HG03575 (cell line): Measurements from ENCODE around the gene PDXK.
"Not testable (repeated sequence)": the region's sequence is repeated elsewhere in the genome, so short reads cannot be mapped to it uniquely, and the experiment has no call there.

Source experiments
- ATAC-seq: cut with Tn5 transposase; IDR thresholded peaks from one replicate; pipeline ENCODE4 v1.9.1; 2021; ENCODE audit not compliant: unreplicated experiment, insufficient number of reproducible peaks, low FRiP score; ENCODE audit errors: extremely low read depth

PDXK gene

DNA sequence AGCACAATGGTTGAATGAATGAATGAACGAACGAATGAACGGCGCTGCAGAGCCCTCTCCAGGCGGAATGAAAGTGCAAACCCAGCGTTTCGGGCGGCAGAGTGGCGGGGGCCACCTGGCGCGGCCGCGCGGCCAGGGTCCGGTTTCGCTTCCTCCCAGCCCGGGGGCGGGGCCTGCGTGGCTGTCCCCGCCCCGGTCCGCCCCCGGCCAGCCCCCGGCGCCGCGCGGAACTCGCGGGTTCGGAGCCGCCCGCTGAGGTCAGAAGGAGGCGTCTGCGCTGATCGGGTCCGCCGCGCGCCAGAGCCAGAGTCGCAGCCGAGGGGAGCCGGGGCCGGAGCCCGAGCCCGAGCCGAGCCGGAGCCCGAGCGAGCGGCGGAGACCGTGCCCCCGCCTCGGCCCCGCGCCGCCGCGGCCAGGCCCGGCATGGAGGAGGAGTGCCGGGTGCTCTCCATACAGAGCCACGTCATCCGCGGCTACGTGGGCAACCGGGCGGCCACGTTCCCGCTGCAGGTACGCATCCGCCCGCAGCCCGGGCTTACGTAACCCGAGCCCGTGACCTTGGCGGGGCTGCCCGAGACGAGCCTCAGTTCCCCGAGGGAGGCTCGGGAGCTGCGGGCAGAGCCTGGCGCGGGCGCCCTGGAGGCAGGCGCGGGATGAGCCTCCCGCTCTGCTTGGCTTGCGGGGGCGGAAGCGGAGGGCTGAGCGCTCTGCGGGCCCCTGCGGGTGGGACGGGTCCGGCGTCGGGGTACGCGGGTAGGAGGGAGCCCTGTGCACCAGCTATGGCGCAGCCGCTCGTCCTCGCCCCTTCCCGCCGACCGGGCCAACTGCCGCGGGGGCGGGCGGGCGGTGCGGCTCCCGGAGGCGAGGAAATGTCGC, at the start of gene PDXK:
PDXK (plus strand) TSS at position 258 of the 876 bp plus-strand sequence; CDS start at position 424, 166 bp downstream.
- ATAC-seq: no peak

DNA sequence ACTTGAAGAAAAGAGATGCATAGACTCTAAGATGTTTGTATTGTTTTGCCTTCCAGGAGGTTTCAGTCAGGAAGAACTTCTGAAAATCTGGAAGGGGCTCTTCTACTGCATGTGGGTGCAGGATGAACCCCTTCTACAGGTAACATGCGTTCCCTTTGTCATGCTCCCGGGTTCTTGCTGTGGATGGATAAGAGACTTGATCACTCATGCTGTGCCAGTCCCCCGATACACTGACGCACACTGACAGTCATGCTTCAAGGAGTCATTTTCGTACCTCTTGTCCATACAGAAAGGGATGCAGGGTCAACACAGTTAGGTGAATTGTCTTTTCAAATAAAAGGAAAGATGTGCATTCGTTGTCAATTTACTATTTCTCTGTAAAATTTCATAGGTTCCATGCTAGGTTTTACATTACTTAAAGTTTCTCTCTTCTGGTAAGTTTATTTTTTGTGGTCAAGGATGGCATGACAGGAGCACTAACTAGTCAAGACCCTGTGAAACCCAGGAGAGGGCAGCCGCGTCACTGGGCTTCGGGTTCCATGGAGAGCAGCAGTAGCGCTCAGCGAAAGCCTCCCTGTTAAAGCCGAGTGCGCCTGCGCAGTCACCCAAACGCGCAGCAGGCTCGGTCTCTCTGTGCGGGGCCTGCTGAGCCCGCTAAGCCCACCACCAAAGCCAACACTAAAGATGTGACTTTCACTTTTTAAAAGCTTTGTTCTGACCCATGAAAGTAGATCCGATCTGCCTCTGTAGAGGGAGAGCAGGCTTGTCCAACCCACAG, 48.9 kb upstream of the PDXK start:
- no peak for ATAC-seq

DNA sequence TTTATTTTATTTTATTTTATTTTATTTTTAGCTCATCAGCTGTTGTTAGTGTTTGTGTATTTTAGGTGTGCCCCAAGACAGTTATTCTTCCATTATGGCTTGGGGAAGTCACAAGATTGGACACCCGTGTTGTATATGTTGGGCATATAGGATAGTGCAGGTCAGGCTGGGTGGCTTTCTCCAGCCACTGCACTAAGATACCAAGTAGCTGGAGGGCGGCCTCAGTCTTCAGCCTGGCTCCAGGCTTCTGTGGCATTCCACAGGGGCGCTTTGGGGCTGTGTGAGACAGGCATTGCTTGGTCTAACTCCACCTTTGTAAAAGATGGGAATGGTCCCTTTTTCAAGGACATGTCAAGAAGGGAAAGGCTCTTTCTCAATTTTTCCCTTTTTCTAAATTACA, 43.1 kb upstream of the PDXK start:
- no peak for ATAC-seq

DNA sequence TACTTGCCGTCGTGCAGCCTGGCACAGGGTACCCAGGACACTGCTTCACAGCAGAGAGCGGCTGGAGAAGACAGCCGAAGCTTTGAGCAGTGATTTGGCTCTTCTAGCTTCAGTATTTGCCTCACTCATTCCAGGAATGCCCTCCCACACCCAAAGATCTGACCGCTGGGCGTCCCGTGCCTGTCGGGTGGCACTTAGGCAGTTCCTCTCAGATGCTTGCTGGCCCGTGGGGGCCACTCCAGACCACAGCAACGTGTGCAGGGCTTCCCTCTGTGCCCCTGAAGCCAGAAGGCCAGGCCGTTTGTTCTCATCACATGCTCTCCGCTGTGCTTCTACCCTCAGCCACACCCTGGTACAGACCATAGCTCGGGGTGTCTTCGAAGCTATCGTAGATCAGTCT, 42.5 kb upstream of the PDXK start:
- no peak for ATAC-seq

DNA sequence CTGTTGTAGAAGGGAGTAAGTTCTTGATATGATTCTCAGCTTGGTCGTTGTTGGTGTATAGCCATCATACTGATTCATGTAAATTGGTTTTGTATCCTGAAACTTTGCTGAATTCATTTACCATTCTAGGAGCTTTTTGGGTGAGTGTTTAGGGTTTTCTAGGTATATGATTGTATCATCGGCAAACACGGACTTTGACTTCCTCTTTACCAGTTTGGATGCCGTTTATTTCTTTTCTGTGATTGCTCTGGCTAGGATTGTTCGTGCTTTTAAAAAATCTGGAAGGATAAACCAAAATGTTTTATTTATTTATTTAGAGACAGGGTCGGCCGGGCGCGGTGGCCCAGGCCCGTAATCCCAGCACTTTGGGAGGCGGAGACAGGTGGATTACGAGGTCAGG, 39.0 kb upstream of the PDXK start:
- no peak for ATAC-seq

DNA sequence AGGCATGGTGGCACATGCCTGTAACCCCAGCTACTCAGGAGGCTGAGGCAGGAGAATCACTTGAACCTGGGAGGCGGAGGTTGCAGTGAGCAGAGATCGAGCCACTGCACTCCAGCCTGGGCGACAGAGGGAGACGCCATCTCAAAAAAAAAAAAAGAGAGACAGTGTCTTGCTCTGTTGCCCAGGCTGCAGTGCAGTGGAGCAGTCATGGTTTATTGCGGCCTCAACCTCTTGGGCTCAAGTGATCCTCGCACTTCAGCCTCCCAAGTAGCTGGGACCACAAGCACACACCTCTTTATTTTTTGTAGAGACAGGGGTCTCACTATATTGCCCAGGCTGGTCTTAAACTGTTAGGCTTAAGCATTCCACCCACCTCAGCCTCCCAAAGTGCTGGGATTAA, 38.5 kb upstream of the PDXK start:
- ATAC-seq: not testable (repeated sequence)

DNA sequence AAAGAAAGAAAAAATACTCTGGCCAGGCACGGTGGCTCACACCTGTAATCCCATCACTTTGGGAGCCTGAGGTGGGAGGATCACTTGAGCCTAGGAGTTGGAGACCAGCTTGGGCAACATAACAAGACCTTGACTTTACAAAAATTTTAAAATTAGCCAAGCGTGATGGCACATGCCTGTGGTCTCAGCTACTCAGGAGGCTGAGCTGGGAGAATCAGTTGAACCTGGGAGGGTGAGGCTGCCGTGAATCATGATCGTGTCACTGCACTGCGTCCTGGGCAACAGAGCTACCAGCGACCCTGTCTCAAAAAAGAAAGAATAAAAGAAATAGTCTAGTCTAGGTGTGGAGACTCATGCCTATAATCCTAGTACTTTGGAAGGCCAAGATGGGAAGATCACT, 37.3 kb upstream of the PDXK start:
- ATAC-seq: no peak

DNA sequence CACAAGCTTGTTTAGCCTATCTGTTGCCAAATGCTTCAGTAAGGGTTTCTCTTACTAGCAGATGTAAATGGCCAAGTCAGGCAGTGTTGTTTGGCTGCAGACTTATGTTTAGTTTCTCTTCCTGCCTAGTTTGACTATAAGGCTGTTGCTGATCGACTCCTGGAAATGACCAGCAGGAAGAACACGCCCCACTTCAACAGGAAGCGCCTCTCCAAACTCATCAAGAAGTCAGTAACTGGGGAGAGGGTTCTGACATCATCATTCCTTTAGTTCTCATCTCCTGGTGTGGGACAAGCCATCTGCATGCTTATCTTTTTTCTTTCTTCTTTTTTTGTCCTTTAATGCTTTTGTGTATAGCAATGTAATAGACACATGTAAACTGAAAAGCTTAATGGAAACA, 34.5 kb upstream of the PDXK start:
- no peak for ATAC-seq

DNA sequence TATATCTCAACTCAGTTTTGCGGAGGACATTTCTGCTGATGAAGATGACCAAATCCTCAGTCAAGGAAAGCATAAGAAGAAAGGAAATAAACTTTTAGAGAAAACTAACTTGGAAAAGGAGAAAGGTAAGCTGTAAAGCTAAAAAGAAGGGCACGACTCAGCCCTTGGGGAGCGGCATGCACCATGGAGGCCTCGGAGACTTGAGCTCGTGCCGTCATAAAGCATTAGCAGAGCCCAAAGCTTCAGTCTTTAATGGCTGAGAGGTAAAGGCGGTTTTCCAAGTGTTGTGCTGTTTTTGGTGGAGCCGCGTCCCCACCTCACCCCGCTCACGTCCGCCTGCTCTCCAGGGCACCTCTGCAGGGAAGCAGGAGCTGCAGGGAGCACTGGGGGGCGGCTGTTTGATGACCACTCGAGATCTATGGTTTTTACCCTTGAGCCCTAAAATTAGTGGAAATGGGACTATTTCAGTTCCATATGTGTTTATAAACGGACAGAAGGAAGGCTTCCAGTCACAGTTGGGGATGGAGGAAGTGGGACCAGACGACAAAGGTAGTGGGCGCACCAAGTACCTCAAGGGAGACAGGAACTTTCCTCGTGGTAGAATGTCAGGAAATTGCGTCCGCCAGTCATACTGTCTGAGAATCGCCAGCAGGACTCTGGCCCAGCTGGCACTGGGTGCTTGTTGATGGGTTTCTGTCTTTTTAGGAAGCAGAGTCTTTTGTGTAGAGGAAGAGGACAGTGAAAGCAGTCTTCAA, 31.9 kb upstream of the PDXK start:
- ATAC-seq: no peak

DNA sequence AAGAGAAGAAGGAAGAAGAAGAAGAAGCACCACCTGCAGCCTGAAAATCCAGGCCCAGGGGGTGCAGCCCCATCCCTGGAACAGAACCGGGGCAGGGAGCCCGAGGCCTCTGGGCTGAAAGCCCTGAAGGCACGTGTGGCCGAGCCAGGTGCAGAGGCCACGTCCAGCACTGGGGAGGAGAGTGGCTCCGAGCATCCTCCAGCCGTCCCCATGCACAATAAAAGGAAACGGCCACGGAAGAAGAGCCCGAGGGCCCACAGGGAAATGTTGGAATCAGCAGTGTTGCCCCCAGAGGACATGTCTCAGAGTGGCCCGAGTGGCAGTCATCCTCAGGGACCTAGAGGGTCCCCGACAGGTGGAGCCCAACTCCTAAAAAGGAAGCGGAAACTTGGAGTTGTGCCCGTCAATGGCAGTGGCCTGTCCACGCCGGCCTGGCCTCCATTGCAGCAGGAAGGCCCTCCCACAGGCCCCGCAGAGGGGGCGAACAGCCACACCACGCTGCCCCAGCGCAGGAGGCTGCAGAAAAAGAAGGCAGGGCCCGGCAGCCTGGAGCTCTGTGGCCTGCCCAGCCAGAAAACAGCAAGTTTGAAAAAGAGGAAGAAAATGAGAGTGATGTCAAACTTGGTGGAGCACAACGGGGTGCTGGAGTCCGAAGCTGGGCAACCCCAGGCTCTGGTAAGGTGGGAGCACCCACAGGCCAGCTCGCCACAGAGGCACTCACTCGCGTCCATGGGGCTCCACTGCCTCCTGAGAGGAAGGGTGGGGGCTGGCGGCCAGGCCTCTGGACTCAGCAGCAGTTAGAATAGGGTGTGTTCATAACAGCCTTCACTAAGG, 31.1 kb upstream of the PDXK start:
- ATAC-seq: no peak

DNA sequence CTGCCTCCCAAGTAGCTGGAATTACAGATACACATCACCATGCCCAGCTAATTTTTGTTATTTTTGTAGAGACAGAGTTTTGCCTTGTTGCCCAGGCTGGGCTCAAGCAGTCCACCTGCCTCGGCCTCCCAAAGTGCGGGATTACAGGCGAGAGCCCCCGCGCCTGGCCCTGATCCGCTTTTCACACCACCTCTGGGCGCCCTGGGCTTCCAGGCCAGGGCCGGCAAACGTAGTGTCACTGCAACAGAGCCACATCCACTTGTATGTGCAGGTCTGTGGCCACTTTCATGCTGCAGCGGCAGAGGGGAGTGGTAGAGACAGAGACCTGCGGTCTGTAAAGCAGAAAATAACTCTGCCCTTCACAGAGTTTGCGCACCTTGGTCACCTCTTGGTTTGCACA, 30.0 kb upstream of the PDXK start:
- no peak for ATAC-seq

DNA sequence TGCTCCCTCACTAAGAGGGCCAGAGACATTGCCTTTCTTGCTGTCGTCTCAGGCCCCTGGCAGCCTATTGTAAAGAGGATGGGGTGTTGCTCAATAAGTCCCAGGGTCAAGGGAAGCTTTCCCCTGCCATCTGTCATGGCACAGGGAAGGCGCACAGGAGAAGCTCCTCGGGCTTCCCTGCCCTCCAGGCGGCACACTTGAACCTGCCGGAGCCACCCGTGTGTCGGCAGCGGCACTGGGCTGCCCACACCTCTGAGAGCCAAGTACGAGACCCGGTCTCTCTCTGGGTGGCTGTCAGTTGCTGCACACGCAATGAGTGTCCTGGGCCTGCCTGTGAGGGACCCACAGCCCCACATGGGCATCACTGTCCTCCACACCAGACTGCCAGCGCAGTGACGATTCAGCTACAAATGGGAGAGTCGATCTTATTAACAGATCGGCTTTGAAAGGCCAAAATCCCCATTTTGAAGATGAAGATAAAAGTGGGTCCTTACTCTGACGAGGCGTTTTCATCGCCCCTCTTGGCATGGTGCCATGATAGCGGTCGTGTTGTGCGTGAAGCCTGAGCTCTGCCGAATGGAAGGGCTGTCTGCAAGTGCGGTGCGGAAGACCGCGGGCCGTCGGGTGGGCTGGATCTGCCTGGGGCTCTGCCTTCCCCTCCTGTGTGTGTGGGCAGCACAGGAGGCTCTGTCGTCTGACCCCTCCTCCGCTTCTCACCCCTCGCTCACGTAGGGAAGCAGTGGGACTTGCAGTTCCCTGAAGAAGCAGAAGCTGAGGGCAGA, 29.2 kb upstream of the PDXK start:
- no peak for ATAC-seq

DNA sequence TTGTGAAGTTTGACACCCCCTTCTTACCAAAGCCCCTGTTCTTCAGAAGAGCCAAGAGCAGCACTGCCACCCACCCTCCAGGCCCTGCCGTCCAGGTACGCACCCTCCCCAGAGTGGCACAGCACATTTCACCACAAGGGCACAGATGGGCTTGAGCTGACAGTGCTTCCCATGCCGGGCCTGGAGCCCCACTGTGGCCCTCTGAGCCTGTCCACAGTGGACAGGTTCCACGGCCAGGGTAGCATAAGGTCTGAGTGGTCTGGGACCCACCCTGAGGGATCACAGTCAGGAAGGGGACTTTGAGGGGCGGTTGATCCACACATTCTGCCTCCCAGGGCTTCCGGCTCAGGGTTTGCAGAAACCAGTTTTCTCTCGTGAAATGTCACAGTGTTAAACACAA, 28.6 kb upstream of the PDXK start:
- ATAC-seq: no peak

DNA sequence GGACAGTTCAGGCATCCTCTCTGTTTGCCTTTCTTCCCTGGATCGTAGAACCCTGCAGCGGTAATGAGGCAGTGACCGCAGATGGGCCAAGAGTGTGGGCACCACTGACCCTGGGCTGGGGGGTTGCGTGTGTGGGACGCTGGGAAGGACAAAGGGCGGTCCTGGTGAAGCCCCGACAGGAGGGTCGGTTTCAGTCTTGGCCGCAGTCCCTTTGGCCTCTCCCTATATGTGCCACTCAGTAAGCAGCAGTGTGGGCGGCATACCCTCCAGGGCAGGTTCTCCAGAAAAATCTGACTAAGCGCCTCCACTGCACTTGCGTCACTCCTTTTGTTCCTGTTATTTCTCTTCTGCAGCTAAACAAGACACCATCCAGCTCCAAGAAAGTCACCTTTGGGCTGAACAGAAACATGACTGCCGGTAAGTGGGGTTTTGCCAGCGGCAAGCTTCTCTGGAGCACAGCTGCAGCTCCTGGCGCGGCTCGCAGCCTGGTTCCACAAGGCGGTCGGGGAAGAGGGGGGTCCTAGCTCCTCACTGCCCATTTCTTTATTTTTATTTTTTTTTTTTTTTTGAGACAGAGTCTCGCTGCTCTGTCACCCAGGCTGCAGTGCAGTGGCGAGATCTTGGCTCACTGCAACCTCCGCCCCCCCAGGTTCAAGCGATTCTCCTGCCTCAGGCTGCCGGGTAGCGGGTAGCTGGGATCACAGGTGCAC, 27.7 kb upstream of the PDXK start:
- ATAC-seq: no peak

DNA sequence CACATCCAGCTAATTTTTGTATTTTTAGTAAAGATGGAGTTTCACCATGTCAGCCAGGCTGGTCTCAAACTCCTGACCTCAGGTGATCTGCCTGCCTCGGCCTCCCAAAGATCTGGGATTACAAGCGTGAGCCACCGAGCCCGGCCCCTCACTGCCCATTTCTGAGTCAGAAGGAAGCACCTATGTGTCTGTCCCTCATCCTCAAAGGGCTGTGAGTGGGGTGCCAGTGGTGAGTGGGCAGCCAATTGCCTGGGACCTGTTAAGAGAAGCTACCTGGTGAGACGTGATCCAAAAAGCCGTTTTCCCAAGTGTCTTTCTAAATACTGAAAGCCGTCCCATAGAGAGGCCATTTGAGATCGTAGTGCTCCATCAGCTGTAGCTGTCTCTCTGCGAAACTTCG, 27.1 kb upstream of the PDXK start:
- ATAC-seq: no peak

DNA sequence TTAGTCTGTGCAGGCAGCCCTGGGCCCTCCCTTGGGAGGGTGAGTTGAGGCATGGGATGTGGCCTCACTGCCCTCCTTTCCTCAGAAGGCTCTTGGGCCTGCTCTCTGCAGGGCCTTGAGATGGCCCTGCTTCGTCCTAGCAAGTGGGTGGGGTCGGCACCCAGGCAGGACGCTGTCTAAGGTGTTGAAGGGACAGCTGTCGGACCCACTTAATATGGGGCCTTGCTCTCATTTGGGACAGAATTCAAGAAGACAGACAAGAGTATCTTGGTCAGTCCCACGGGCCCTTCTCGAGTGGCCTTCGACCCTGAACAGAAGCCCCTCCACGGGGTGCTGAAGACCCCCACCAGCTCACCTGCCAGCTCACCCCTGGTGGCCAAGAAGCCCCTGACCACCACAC, 26.0 kb upstream of the PDXK start:
- ATAC-seq: no peak

DNA sequence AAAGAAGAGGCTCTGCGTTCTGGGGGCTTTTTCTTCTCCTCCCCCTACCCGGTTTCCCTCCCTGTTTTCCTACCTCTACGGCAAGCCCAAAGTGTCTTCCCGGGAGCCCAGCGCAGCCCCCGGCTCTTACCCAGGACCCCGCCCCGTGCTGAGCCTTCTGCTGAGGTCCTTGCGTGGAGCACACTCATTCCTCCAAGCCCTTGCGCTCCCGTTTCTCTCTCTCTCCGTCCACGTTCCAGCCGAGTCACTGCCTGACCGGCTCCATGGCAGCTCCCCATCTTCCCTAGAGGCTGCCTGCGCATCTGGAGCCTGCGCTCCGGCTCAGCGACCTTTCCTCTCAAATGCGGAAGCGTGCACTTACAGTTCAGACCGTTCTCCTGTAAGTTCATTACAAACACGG, 24.9 kb upstream of the PDXK start:
- ATAC-seq: no peak
